ENCODE data around the gene MAMDC2.

The MAMDC2 gene

DNA sequence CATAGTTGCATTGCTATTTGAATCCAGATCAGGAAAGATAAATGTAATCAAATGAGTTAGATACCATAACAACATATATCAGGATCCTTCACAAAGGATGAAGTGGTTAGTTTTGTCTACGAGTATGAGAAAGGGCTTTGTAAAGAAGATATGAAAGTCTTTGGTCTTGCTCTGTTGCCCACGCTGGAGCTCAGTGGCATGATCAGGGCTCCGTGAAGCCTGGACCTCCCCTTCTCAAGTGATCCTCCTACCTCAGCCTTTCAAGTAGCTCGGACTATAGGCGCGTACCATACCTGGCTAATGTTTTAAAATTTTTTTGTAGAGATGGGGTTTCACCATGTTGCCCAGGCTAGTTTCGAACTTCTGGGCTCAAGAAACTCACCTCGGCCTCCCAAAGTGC is 217.0 kb downstream of the MAMDC2 start:
- DNase-seq (ENCODE audit: low read depth in 3 of 3), result no peak

- DNase-seq (ENCODE audit: low read depth in 3 of 3), result no peak
Measured at GRCh38 chr9:70261131-70261870, 217.7 kb downstream of the MAMDC2 start.

GRCh38 chr9:70262366-70262765 is 218.7 kb downstream of the MAMDC2 start:
- no peak for DNase-seq (ENCODE audit: low read depth in 3 of 3)

DNA sequence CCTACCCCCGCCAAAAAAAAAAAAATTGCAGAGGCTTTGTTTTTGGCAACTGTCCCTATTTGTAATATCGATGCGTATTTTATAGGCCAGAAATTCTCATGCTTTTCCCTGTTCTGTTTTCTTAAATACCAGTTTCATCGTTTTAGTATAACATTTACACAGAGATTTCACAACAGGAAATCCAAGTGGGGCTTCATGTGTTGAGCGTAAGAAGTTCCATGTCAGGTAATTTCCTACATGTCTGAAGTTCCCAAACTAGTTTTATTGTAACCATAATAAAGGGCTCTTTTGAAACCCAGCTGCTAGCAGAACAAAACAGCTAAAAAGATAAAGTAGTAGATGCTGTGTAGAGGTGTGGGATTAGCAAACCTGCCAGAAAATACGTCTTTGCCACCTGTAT is 219.3 kb downstream of the MAMDC2 start:
- no peak for DNase-seq (ENCODE audit: low read depth in 3 of 3)

DNA sequence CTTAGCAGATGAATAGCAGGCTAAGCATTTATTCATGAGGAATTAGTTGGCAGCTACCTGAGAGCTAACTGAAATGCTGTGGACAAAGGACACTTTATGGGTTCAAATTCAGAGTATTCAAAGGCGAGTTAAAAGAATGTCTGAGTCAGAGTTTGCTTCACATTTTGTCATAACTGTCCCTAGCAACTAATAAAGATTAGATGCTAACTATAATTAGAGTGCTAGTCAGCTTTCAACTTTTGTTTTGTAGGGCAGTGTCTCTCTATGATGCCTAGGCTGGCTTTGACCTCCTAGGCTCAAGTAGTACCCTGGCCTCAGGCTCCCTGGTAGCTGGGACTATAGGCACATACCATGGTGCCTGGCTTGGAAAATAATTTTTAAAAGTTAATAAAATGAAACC is 219.8 kb downstream of the MAMDC2 start:
- DNase-seq (ENCODE audit: low read depth in 3 of 3), result no peak

Data from stimulated activated CD4-positive, alpha-beta T cell treated with anti-CD3 and anti-CD28 coated beads, TNF-alpha, amount 100 ng/mL, for 48 hours (primary cell).